ENCODE data around the gene MAP3K5. TPM values are rescaled to one million over a fixed set of nuclear protein-coding genes. Genes with fewer than 3 reads are reported as not detected.

MAP3K5 gene
- total and polyA plus RNA-seq, 9 of the 15 experiments (the other 6 are each of a cell fraction or from before 2014, with no cell fraction given): 2.2 to 13.0 (median 9.9) TPM

DNA sequence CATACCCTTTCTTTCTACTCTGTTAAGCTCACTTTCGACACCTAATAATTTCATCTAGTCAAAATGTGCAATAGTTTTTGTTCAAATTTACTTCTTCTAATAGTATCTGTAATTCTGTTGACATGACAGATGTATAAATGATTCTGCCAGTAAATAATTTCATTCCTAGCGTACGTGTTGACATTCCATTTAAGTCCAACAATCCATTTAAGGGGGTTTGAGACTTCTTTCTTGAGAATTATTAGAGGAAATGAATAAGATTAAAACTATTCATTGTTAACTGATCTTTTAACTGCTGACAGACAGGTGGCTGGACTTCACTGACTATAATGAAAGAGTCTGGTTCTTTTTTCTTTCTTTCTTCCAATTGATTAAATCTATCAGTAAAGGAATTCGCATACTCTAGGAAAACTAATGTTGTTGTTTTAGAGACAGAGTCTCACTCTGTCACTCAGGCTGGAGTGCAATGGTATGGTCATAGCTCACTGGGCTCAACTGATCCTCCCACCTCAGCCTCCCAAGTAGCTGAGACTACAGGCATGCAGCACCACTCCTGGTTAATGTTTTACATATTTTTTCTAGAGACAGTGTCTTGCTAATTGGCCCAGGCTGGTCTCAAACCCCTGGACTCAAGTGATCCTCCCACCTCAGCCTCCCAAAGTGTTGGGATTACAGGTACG, 55.9 kb downstream of the MAP3K5 start (continued):
- TF ChIP-seq, protein P1, sequence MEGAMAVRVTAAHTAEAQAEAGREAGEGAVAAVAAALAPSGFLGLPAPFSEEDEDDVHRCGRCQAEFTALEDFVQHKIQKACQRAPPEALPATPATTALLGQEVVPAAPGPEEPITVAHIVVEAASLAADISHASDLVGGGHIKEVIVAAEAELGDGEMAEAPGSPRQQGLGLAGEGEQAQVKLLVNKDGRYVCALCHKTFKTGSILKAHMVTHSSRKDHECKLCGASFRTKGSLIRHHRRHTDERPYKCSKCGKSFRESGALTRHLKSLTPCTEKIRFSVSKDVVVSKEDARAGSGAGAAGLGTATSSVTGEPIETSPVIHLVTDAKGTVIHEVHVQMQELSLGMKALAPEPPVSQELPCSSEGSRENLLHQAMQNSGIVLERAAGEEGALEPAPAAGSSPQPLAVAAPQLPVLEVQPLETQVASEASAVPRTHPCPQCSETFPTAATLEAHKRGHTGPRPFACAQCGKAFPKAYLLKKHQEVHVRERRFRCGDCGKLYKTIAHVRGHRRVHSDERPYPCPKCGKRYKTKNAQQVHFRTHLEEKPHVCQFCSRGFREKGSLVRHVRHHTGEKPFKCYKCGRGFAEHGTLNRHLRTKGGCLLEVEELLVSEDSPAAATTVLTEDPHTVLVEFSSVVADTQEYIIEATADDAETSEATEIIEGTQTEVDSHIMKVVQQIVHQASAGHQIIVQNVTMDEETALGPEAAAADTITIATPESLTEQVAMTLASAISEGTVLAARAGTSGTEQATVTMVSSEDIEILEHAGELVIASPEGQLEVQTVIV (CRISPR knock-in tag; IDR thresholded peaks at IDR 0.05; ENCODE audit: borderline replicate concordance): no peak
- TF ChIP-seq PBX2 (CRISPR knock-in tag; IDR thresholded peaks at IDR 0.05; ENCODE audit: low read depth) (no peak), PBX2 (tag; conservative IDR thresholded peaks at IDR 0.05; ENCODE audit: low read depth) (0 out of 2 replicates have a peak, but pooled peaks have one; percentile 17), SAFB (IDR thresholded peaks at IDR 0.05; ENCODE audit: borderline replicate concordance, low read depth, low read length) (no peak), ZKSCAN8 (CRISPR knock-in tag; IDR thresholded peaks at IDR 0.05) (no peak), TAF9B (IDR thresholded peaks at IDR 0.05; ENCODE audit: partially characterized antibody) (peak; percentile 32)
- TF ChIP-seq, protein P2, sequence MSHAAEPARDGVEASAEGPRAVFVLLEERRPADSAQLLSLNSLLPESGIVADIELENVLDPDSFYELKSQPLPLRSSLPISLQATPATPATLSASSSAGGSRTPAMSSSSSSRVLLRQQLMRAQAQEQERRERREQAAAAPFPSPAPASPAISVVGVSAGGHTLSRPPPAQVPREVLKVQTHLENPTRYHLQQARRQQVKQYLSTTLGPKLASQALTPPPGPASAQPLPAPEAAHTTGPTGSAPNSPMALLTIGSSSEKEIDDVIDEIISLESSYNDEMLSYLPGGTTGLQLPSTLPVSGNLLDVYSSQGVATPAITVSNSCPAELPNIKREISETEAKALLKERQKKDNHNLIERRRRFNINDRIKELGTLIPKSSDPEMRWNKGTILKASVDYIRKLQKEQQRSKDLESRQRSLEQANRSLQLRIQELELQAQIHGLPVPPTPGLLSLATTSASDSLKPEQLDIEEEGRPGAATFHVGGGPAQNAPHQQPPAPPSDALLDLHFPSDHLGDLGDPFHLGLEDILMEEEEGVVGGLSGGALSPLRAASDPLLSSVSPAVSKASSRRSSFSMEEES (CRISPR knock-in tag; IDR thresholded peaks at IDR 0.05): no peak
